K562 (cell line): ENCODE data around the gene MKNK1.

Experiments
- EZH2 ChIP-seq: IDR thresholded peaks from 2 replicates; pipeline ENCODE4 v1.6.1; 2012; ENCODE audit warnings: low read depth, mild to moderate bottlenecking, inconsistent platforms, low read length, borderline replicate concordance
- FOXA1 ChIP-seq: fragments of 450-650 bp; IDR thresholded peaks from 2 replicates; pipeline ENCODE4 v1.6.1; 2016; ENCODE audit warnings: mild to moderate bottlenecking, borderline replicate concordance
- HMG20B ChIP-seq: fragments of 250-450 bp; sonication (Bioruptor Pico); IDR thresholded peaks from 2 replicates; pipeline ENCODE4 v1.5.0; 2021; ENCODE audit warnings: mild to moderate bottlenecking
- RAD21 ChIP-seq, 2 experiments: fragments of 250-450 bp in 1 of 2; fragments of 450-650 bp in 1 of 2; sonication (Bioruptor Pico) in 1 of 2; formaldehyde crosslinking in 1 of 2; IDR thresholded peaks in 1 of 2; conservative IDR thresholded peaks in 1 of 2; 2 replicates each; pipeline versions ENCODE4 v1.4.0 to v1.8.0; 2020 to 2022; ENCODE audit warnings: mild to moderate bottlenecking in 2 of 2, moderate library complexity in 1 of 2
- SAFB ChIP-seq: fragments of 200-400 bp; formaldehyde crosslinking; IDR thresholded peaks from 2 replicates; pipeline ENCODE4 v1.6.1; 2017; ENCODE audit warnings: low read depth, low read length, borderline replicate concordance
- SIN3A ChIP-seq, 2 experiments: fragments of 150-350 bp in 1 of 2; IDR thresholded peaks; 2 replicates each; pipeline ENCODE4 v1.6.1; 2011 to 2016; ENCODE audit warnings: borderline replicate concordance in 2 of 2, low read depth in 2 of 2, low read length in 2 of 2, mild to moderate bottlenecking in 2 of 2, moderate library complexity in 2 of 2; ENCODE audit not compliant: control insufficient read depth in 1 of 2
- SRSF1 ChIP-seq: fragments of 200-400 bp; formaldehyde crosslinking; IDR thresholded peaks from 2 replicates; pipeline ENCODE4 v1.6.1; 2017; ENCODE audit warnings: mild to moderate bottlenecking, low read depth, low read length, moderate library complexity
- ZFX ChIP-seq: sonication (generic); formaldehyde crosslinking; IDR thresholded peaks from 2 replicates; pipeline ENCODE4 v1.8.0; 2022; ENCODE audit warnings: mild to moderate bottlenecking, missing genetic modification reagents, moderate library complexity
- TF ChIP-seq, protein P1 (sequence below): sonication (generic); formaldehyde crosslinking; IDR thresholded peaks from 2 replicates; pipeline ENCODE4 v1.8.0; 2022; ENCODE audit warnings: mild to moderate bottlenecking, missing genetic modification reagents
- TF ChIP-seq, protein P2 (sequence below), 3 experiments: IDR thresholded peaks in 2 of 3; conservative IDR thresholded peaks in 1 of 3; 2 replicates each; pipeline ENCODE4 v1.5.1; 2011 to 2012; ENCODE audit warnings: low read length in 3 of 3, mild to moderate bottlenecking in 3 of 3, control low read depth in 2 of 3, improper control_type of control experiment in 1 of 3, inconsistent platforms in 1 of 3, low read depth in 1 of 3, mixed read lengths in 1 of 3, moderate library complexity in 1 of 3; ENCODE audit not compliant: insufficient read depth in 2 of 3
- TF ChIP-seq, protein P3 (sequence below): sonication (generic); formaldehyde crosslinking; IDR thresholded peaks from 2 replicates; pipeline ENCODE4 v1.8.1; 2022; ENCODE audit warnings: missing genetic modification reagents

DNA sequence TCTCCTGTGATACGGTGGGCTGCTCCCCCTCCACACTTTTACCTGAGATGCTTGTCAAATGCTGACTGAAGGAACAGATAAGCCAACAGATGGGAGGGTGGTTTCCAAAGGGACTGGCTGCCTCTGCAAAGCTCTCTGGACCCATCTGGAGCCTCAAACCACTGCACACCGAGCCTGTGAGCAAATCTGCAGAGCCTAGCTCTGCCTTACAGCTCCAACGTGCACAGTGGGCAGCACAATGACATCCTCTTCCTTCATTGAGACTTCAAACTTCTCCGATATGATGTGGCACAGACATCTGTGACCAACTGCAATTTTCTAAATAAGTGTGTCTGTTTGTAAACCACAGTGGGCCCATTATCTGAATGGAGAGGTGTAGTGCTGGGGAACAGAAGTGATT lies 26.4 kb downstream of the MKNK1 start:
- TF ChIP-seq HMG20B (no peak), EZH2 (no peak), RAD21 (CRISPR knock-in tag; conservative IDR thresholded peaks at IDR 0.05 in 1 of 2, IDR thresholded peaks at IDR 0.05 in 1 of 2) (no peak), FOXA1 (no peak), SAFB (no peak), ZFX (CRISPR knock-in tag) (no peak), SRSF1 (no peak), SIN3A (IDR thresholded peaks at IDR 0.05; ENCODE audit: borderline replicate concordance in 2 of 2, control insufficient read depth in 1 of 2, low read depth in 2 of 2, low read length in 2 of 2) (no peak)
- TF ChIP-seq, protein P1, sequence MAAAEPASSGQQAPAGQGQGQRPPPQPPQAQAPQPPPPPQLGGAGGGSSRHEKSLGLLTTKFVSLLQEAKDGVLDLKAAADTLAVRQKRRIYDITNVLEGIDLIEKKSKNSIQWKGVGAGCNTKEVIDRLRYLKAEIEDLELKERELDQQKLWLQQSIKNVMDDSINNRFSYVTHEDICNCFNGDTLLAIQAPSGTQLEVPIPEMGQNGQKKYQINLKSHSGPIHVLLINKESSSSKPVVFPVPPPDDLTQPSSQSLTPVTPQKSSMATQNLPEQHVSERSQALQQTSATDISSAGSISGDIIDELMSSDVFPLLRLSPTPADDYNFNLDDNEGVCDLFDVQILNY (CRISPR knock-in tag), result no peak
- TF ChIP-seq, protein P2, sequence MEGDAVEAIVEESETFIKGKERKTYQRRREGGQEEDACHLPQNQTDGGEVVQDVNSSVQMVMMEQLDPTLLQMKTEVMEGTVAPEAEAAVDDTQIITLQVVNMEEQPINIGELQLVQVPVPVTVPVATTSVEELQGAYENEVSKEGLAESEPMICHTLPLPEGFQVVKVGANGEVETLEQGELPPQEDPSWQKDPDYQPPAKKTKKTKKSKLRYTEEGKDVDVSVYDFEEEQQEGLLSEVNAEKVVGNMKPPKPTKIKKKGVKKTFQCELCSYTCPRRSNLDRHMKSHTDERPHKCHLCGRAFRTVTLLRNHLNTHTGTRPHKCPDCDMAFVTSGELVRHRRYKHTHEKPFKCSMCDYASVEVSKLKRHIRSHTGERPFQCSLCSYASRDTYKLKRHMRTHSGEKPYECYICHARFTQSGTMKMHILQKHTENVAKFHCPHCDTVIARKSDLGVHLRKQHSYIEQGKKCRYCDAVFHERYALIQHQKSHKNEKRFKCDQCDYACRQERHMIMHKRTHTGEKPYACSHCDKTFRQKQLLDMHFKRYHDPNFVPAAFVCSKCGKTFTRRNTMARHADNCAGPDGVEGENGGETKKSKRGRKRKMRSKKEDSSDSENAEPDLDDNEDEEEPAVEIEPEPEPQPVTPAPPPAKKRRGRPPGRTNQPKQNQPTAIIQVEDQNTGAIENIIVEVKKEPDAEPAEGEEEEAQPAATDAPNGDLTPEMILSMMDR (IDR thresholded peaks at IDR 0.05 in 2 of 3, conservative IDR thresholded peaks at IDR 0.05 in 1 of 3; ENCODE audit: insufficient read depth in 2 of 3, low read depth in 1 of 3, low read length in 3 of 3), result no peak
- TF ChIP-seq, protein P3, sequence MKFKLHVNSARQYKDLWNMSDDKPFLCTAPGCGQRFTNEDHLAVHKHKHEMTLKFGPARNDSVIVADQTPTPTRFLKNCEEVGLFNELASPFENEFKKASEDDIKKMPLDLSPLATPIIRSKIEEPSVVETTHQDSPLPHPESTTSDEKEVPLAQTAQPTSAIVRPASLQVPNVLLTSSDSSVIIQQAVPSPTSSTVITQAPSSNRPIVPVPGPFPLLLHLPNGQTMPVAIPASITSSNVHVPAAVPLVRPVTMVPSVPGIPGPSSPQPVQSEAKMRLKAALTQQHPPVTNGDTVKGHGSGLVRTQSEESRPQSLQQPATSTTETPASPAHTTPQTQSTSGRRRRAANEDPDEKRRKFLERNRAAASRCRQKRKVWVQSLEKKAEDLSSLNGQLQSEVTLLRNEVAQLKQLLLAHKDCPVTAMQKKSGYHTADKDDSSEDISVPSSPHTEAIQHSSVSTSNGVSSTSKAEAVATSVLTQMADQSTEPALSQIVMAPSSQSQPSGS, result no peak
